CD4-positive, alpha-beta memory T cell (primary cell): ENCODE results near the gene ZNF586. TPM values are rescaled to one million over a fixed set of nuclear protein-coding genes. Genes with fewer than 3 reads are reported as not detected.

Experiments
- CTCF ChIA-PET: fragments of 350-600 bp; sonication (Branson Sonifier 250); formaldehyde crosslinking; loops from one replicate; lab custom pipeline; 2021; ENCODE audit warnings: inconsistent platforms; ENCODE audit not compliant: partially characterized antibody; lab: Charles Lee
- POLR2A ChIA-PET: fragments of 350-600 bp; sonication (Branson Sonifier 250); formaldehyde crosslinking; loops from one replicate; lab custom pipeline; 2021; ENCODE audit not compliant: partially characterized antibody; lab: Charles Lee
- DNase-seq, 5 donors: peaks; one replicate each; pipeline versions ENCODE4 v3.0.0 to v3.0.0-alpha.2; 2020 to 2022; ENCODE audit warnings: mixed read lengths in 1 of 5
- H3K27ac ChIP-seq: one replicate; pipeline ENCODE4 v1.7.0; 2013; ENCODE audit warnings: low read depth, low read length
- H3K27me3 ChIP-seq: 2 replicates; pipeline ENCODE4 v1.7.0; 2013; ENCODE audit warnings: mild to moderate bottlenecking, low read length, moderate library complexity; ENCODE audit not compliant: insufficient read depth
- H3K36me3 ChIP-seq: 2 replicates; pipeline ENCODE4 v1.7.0; 2013; ENCODE audit warnings: mild to moderate bottlenecking, low read length, moderate library complexity; ENCODE audit not compliant: insufficient read depth
- H3K4me1 ChIP-seq: 2 replicates; pipeline ENCODE4 v1.7.0; 2013; ENCODE audit warnings: mild to moderate bottlenecking, low read length, moderate library complexity; ENCODE audit not compliant: insufficient read depth
- H3K4me3 ChIP-seq, 2 donors: one replicate each; pipeline ENCODE4 v1.7.0; 2013; ENCODE audit warnings: low read length in 2 of 2, mild to moderate bottlenecking in 1 of 2
- H3K9me3 ChIP-seq, 2 donors: one replicate each; pipeline ENCODE4 v1.7.0; 2013; ENCODE audit warnings: low read length in 2 of 2, control low read depth in 1 of 2; ENCODE audit not compliant: control insufficient read depth in 1 of 2
- H3K27ac Mint-ChIP-seq, 7 donors: one replicate each; pipeline ENCODE4 v1.8.0; 2020 to 2021; ENCODE audit warnings: mixed read lengths in 7 of 7, mild to moderate bottlenecking in 6 of 7, inconsistent platforms in 3 of 7, moderate library complexity in 3 of 7
- H3K27me3 Mint-ChIP-seq, 2 donors: one replicate each; pipeline ENCODE4 v1.8.0; 2020 to 2021; ENCODE audit warnings: mixed read lengths in 2 of 2
- H3K36me3 Mint-ChIP-seq, 2 donors: one replicate each; pipeline ENCODE4 v1.8.0; 2020 to 2021; ENCODE audit warnings: mixed read lengths in 2 of 2, inconsistent platforms in 1 of 2, mild to moderate bottlenecking in 1 of 2
- H3K4me1 Mint-ChIP-seq, 4 donors: one replicate each; pipeline ENCODE4 v1.8.0; 2020 to 2021; ENCODE audit warnings: mixed read lengths in 4 of 4, mild to moderate bottlenecking in 1 of 4
- H3K4me3 Mint-ChIP-seq, 8 donors: one replicate each; pipeline ENCODE4 v1.8.0; 2020 to 2021; ENCODE audit warnings: mixed read lengths in 8 of 8, mild to moderate bottlenecking in 7 of 8, moderate library complexity in 6 of 8, inconsistent platforms in 3 of 8
- H3K9me3 Mint-ChIP-seq, 8 donors: one replicate each; pipeline ENCODE4 v1.8.0; 2020 to 2021; ENCODE audit warnings: mixed read lengths in 8 of 8, mild to moderate bottlenecking in 5 of 8, inconsistent platforms in 3 of 8, moderate library complexity in 1 of 8
- intact Hi-C: fragments of 100-400 bp; cut with micrococcal nuclease; formaldehyde crosslinking; loops from one replicate; pipeline ENCODE4 v1.15.1; 2023
- polyA plus RNA-seq, 2 donors: library from polyadenylated mRNA; unstranded; fragments of 300-500 nt; fragmentation: Illumina TruSeq; gene quantifications; one replicate each; pipeline ENCODE4 v1.2.3, GENCODE V29; 2021
- total RNA-seq, 2 experiments: library from RNA; stranded (reverse); gene quantifications; one replicate each; pipeline ENCODE4 v1.2.3, GENCODE V29; 2021

Gene ZNF586
- total and polyA plus RNA-seq, 4 experiments from 2014 or later = 15.0 to 51.7 (median 35.1) TPM

GRCh38 chr19:57747472-57747807 is 22.0 kb upstream of the ZNF586 start:
- no peaks in the 10 kb centered on the region for H3K27me3 ChIP-seq
- Mint-ChIP-seq H3K4me1 (peaks cover 15 to 37% (median 30%) of the 10 kb centered on the region in 4 donors), H3K9me3 (peaks cover 0 to 59% (median 50%) of the 10 kb centered on the region in 8 donors), H3K27me3 (no peaks in the 10 kb centered on the region), H3K27ac (peak overlapping the region in 3 of 7 donors; percentile 91 to 98 (median 97)), H3K4me3 (peak overlapping the region; percentile 87 to 99 (median 94)), H3K36me3 (peaks cover 52 to 53% of the 10 kb centered on the region in 2 donors)
- intact Hi-C loops = loop anchor here (2.0 to 10.0 kb wide), 4 partner anchors 67 to 313 kb away; partner anchors contain the start of genes ZNF211, ZNF551, ZNF606 and ZNF749
- ChIA-PET POLR2A (interaction anchor here (0.9 to 2.8 kb wide), 11 partner anchors 20 to 403 kb away, joined by 3 to 22 read pairs (median 4); partner anchors contain the start of genes ZNF211, ZNF329, ZNF551 and ZNF552), CTCF (no interaction called here)
- DNase-seq = no peak
- peaks cover 33% of the 10 kb centered on the region for H3K36me3 ChIP-seq
- H3K4me3 ChIP-seq = peak overlapping the region; percentile 78 to 87
- peaks cover 0 to 37% of the 10 kb centered on the region in 2 donors for H3K9me3 ChIP-seq
- H3K4me1 ChIP-seq = peaks cover 18% of the 10 kb centered on the region
- H3K27ac ChIP-seq = peak overlapping the region; percentile 77

GRCh38 chr19:57748029-57748428 is 21.4 kb upstream of the ZNF586 start:
- H3K27ac ChIP-seq = no peak overlapping the region
- H3K4me3 ChIP-seq = peak overlapping the region; percentile 78 to 87
- peaks cover 18% of the 10 kb centered on the region for H3K4me1 ChIP-seq
- peaks cover 39% of the 10 kb centered on the region for H3K36me3 ChIP-seq
- Mint-ChIP-seq H3K27me3 (no peaks in the 10 kb centered on the region), H3K9me3 (peaks cover 0 to 65% (median 56%) of the 10 kb centered on the region in 8 donors), H3K27ac (peak overlapping the region in 3 of 7 donors; percentile 29 to 57 (median 46)), H3K4me3 (peak overlapping the region; percentile 23 to 98 (median 88)), H3K36me3 (peaks cover 57 to 59% of the 10 kb centered on the region in 2 donors), H3K4me1 (peaks cover 15 to 37% (median 31%) of the 10 kb centered on the region in 4 donors)
- peaks cover 0 to 43% of the 10 kb centered on the region in 2 donors for H3K9me3 ChIP-seq
- no peak for DNase-seq
- no peaks in the 10 kb centered on the region for H3K27me3 ChIP-seq
- intact Hi-C loops = loop anchor here (5.0 to 10.0 kb wide), 2 partner anchors 254 to 313 kb away; partner anchors contain the start of genes ZNF606 and ZNF749
- POLR2A ChIA-PET = interaction anchor here (0.9 to 2.8 kb wide), 7 partner anchors 20 to 403 kb away, joined by 3 to 22 read pairs (median 7); partner anchors contain the start of genes ZNF211, ZNF329, ZNF586 and ZNF671
- CTCF ChIA-PET = no interaction called here

- no peaks in the 10 kb centered on the region for H3K27me3 Mint-ChIP-seq
- ChIA-PET POLR2A (no interaction called here), CTCF (no interaction called here)
- Histone ChIP-seq H3K9me3 (peaks cover 14 to 72% of the 10 kb centered on the region in 2 donors), H3K27ac (no peak overlapping the region), H3K4me1 (no peaks in the 10 kb centered on the region), H3K4me3 (no peak overlapping the region), H3K36me3 (peaks cover 52% of the 10 kb centered on the region), H3K27me3 (no peaks in the 10 kb centered on the region)
- peaks cover 2 to 13% (median 10%) of the 10 kb centered on the region in 4 donors for H3K4me1 Mint-ChIP-seq
- no peak overlapping the region for H3K27ac Mint-ChIP-seq
- H3K4me3 Mint-ChIP-seq = no peak overlapping the region
- peaks cover 0 to 98% (median 85%) of the 10 kb centered on the region in 8 donors for H3K9me3 Mint-ChIP-seq
- DNase-seq = no peak
- intact Hi-C loops = no loop called here
- H3K36me3 Mint-ChIP-seq = peaks cover 89 to 91% of the 10 kb centered on the region in 2 donors
Measured at GRCh38 chr19:57754091-57754673, 15.3 kb upstream of the ZNF586 start.

- CTCF ChIA-PET = no interaction called here
Measured at GRCh38 chr19:57755031-57755430, 14.4 kb upstream of the ZNF586 start.

GRCh38 chr19:57757941-57758340 is 11.5 kb upstream of the ZNF586 start:
- no peak overlapping the region for H3K27ac Mint-ChIP-seq
- peaks cover 0 to 76% (median 67%) of the 10 kb centered on the region in 8 donors for H3K9me3 Mint-ChIP-seq
- H3K9me3 ChIP-seq = peaks cover 14 to 43% of the 10 kb centered on the region in 2 donors
- H3K27me3 ChIP-seq = no peaks in the 10 kb centered on the region
- DNase-seq = no peak
- ChIA-PET CTCF (no interaction called here), POLR2A (no interaction called here)
- no peaks in the 10 kb centered on the region for H3K27me3 Mint-ChIP-seq
- H3K4me1 ChIP-seq = no peaks in the 10 kb centered on the region
- H3K4me3 Mint-ChIP-seq = no peak overlapping the region
- H3K36me3 Mint-ChIP-seq = peaks cover 78 to 83% of the 10 kb centered on the region in 2 donors
- H3K4me3 ChIP-seq = peak overlapping the region in 1 of 2 donors; percentile 8
- H3K36me3 ChIP-seq = peaks cover 20% of the 10 kb centered on the region
- H3K27ac ChIP-seq = no peak overlapping the region
- H3K4me1 Mint-ChIP-seq = peaks cover 0 to 4% (median under 1%) of the 10 kb centered on the region in 4 donors
- intact Hi-C loops = no loop called here

More at GRCh38 chr19:57755031-57755430, 14.4 kb upstream of the ZNF586 start:
- Histone ChIP-seq H3K9me3 (peaks cover 14 to 64% of the 10 kb centered on the region in 2 donors), H3K27ac (no peak overlapping the region), H3K27me3 (no peaks in the 10 kb centered on the region), H3K36me3 (peaks cover 43% of the 10 kb centered on the region), H3K4me1 (no peaks in the 10 kb centered on the region), H3K4me3 (peak overlapping the region in 1 of 2 donors; percentile 3)
- Mint-ChIP-seq H3K27me3 (no peaks in the 10 kb centered on the region), H3K27ac (no peak overlapping the region), H3K4me1 (peaks cover 2 to 13% (median 10%) of the 10 kb centered on the region in 4 donors), H3K9me3 (peaks cover 0 to 90% (median 79%) of the 10 kb centered on the region in 8 donors), H3K4me3 (no peak overlapping the region), H3K36me3 (peaks cover 86 to 90% of the 10 kb centered on the region in 2 donors)
- no peak for DNase-seq
- POLR2A ChIA-PET = interaction anchor here (0.8 to 1.2 kb wide), 2 partner anchors 15 to 27 kb away, joined by 3 to 6 read pairs; partner anchors contain the start of genes ZNF586 and ZNF671
- intact Hi-C loops = no loop called here

- DNase-seq = no peak
- H3K9me3 ChIP-seq = peaks cover 14 to 31% of the 10 kb centered on the region in 2 donors
- CTCF ChIA-PET = no interaction called here
- H3K27ac ChIP-seq = no peak overlapping the region
- H3K4me3 ChIP-seq = no peak overlapping the region
- Mint-ChIP-seq H3K4me3 (no peak overlapping the region), H3K9me3 (peaks cover 0 to 74% (median 59%) of the 10 kb centered on the region in 8 donors), H3K27ac (no peak overlapping the region), H3K4me1 (peaks cover 0 to 4% (median 0%) of the 10 kb centered on the region in 4 donors), H3K27me3 (no peaks in the 10 kb centered on the region), H3K36me3 (peaks cover 74 to 81% of the 10 kb centered on the region in 2 donors)
- H3K36me3 ChIP-seq = peaks cover 8% of the 10 kb centered on the region
- no peaks in the 10 kb centered on the region for H3K4me1 ChIP-seq
- H3K27me3 ChIP-seq = no peaks in the 10 kb centered on the region
- intact Hi-C loops = no loop called here
- POLR2A ChIA-PET = interaction anchor here (0.6 to 1.1 kb wide), 2 partner anchors 32 to 42 kb away, joined by 3 to 4 read pairs; no protein-coding TSS in a partner anchor
Measured at GRCh38 chr19:57759096-57759495, 10.4 kb upstream of the ZNF586 start.

GRCh38 chr19:57771417-57771816 is 1.9 kb downstream of the ZNF586 start:
- DNase-seq = no peak
- Histone ChIP-seq H3K27ac (no peak overlapping the region), H3K36me3 (peaks cover 22% of the 10 kb centered on the region), H3K27me3 (no peaks in the 10 kb centered on the region), H3K4me3 (peak overlapping the region in 1 of 2 donors; percentile 28), H3K9me3 (peaks cover 0 to 11% of the 10 kb centered on the region in 2 donors), H3K4me1 (peaks cover 20% of the 10 kb centered on the region)
- intact Hi-C loops = no loop called here
- CTCF ChIA-PET = no interaction called here
- POLR2A ChIA-PET = interaction anchor here (1.3 kb wide), 1 partner anchor 10 kb away, joined by 3 read pairs; no protein-coding TSS in a partner anchor
- Mint-ChIP-seq H3K36me3 (peaks cover 54 to 63% of the 10 kb centered on the region in 2 donors), H3K4me1 (peaks cover 23 to 51% (median 40%) of the 10 kb centered on the region in 4 donors), H3K9me3 (peaks cover 9 to 62% (median 54%) of the 10 kb centered on the region in 8 donors), H3K27me3 (no peaks in the 10 kb centered on the region), H3K27ac (peak overlapping the region in 4 of 7 donors; percentile 2 to 81 (median 43)), H3K4me3 (peak overlapping the region; percentile 18 to 82 (median 72))
